Activated T-helper 2 cell treated with anti-CD3 and anti-CD28 coated beads, Interferon-gamma antibody, Interleukin-2, Interleukin-4, amounts not matched to agents 10 μg/mL and 5 μg/mL and 100 μg/mL, durations not matched to agents 14 hours and 24 hours and 36 hours (primary cell): ENCODE results near the gene SAMD3. TPM values are rescaled to one million over a fixed set of nuclear protein-coding genes. Genes with fewer than 3 reads are reported as not detected.
A peak's percentile ranks its signal among the peaks of the same experiment; 100 is the strongest.
"Not testable (repeated sequence)": the region's sequence is repeated elsewhere in the genome, so short reads cannot be mapped to it uniquely, and the experiment has no call there.

Experiments used
- DNase-seq: peaks from one replicate; pipeline ENCODE4 v3.0.0; 2021; ENCODE audit warnings: low spot score
- H3K27ac Mint-ChIP-seq: one replicate; pipeline ENCODE4 v1.8.0; 2021; ENCODE audit warnings: mixed read lengths
- H3K27me3 Mint-ChIP-seq: one replicate; pipeline ENCODE4 v1.8.0; 2021; ENCODE audit warnings: low read depth, mixed read lengths
- H3K36me3 Mint-ChIP-seq: one replicate; pipeline ENCODE4 v1.8.0; 2021; ENCODE audit warnings: low read depth, mixed read lengths
- H3K4me1 Mint-ChIP-seq: one replicate; pipeline ENCODE4 v1.8.0; 2021; ENCODE audit warnings: low read depth, mixed read lengths
- H3K4me3 Mint-ChIP-seq: one replicate; pipeline ENCODE4 v1.8.0; 2021; ENCODE audit warnings: low read depth, mild to moderate bottlenecking, moderate library complexity, mixed read lengths
- H3K9me3 Mint-ChIP-seq: one replicate; pipeline ENCODE4 v1.8.0; 2021; ENCODE audit warnings: mixed read lengths
- intact Hi-C: fragments of 100-400 bp; cut with micrococcal nuclease; formaldehyde crosslinking; loops from one replicate; pipeline ENCODE4 v1.15.1; 2023
- total RNA-seq: library from RNA; stranded (reverse); gene quantifications from 2 replicates; pipeline ENCODE4 v1.2.3, GENCODE V29; 2022

The SAMD3 gene
- total RNA-seq, 1 donor from 2014 or later = 3.2 TPM

GRCh38 chr6:130185658-130186057, 37.1 kb downstream of the SAMD3 start:
- peaks cover 40% of the 10 kb centered on the region for H3K4me1 Mint-ChIP-seq

GRCh38 chr6:130183271-130184222, 39.2 kb downstream of the SAMD3 start:
- peak overlapping the region; percentile 67 for H3K4me3 Mint-ChIP-seq
- peak overlapping the region; percentile 87 for H3K27ac Mint-ChIP-seq
- peaks cover 39% of the 10 kb centered on the region for H3K4me1 Mint-ChIP-seq

More at GRCh38 chr6:130185658-130186057, 37.1 kb downstream of the SAMD3 start:
- H3K4me3 Mint-ChIP-seq = no peak overlapping the region
- DNase-seq = no peak
- intact Hi-C loops = loop anchor here (5.0 kb wide), 1 partner anchor 37 kb away; the partner anchor contains the start of gene SAMD3
- H3K36me3 Mint-ChIP-seq = peaks cover 51% of the 10 kb centered on the region
- no peaks in the 10 kb centered on the region for H3K27me3 Mint-ChIP-seq
- H3K9me3 Mint-ChIP-seq = no peaks in the 10 kb centered on the region
- H3K27ac Mint-ChIP-seq = no peak overlapping the region

GRCh38 chr6:130182466-130182865, 40.3 kb downstream of the SAMD3 start:
- Mint-ChIP-seq H3K36me3 (peaks cover 47% of the 10 kb centered on the region), H3K27ac (no peak overlapping the region), H3K9me3 (no peaks in the 10 kb centered on the region), H3K4me3 (no peak overlapping the region), H3K4me1 (peaks cover 40% of the 10 kb centered on the region), H3K27me3 (no peaks in the 10 kb centered on the region)
- intact Hi-C loops = loop anchor here (2.0 kb wide), 1 partner anchor 50 kb away; no protein-coding TSS in a partner anchor
- DNase-seq = no peak

More at GRCh38 chr6:130183271-130184222, 39.2 kb downstream of the SAMD3 start:
- no peaks in the 10 kb centered on the region for H3K27me3 Mint-ChIP-seq
- peaks cover 42% of the 10 kb centered on the region for H3K36me3 Mint-ChIP-seq
- intact Hi-C loops = loop anchor here (2.0 kb wide), 1 partner anchor 51 kb away; no protein-coding TSS in a partner anchor
- DNase-seq = peak; percentile 39
- no peaks in the 10 kb centered on the region for H3K9me3 Mint-ChIP-seq

- no peak overlapping the region for H3K4me3 Mint-ChIP-seq
- H3K27me3 Mint-ChIP-seq = no peaks in the 10 kb centered on the region
- no peaks in the 10 kb centered on the region for H3K9me3 Mint-ChIP-seq
- H3K36me3 Mint-ChIP-seq = peaks cover 60% of the 10 kb centered on the region
- H3K4me1 Mint-ChIP-seq = peaks cover 27% of the 10 kb centered on the region
- intact Hi-C loops = no loop called here
- DNase-seq = no peak
- H3K27ac Mint-ChIP-seq = no peak overlapping the region
Measured at GRCh38 chr6:130178692-130179091, 44.1 kb downstream of the SAMD3 start.

GRCh38 chr6:130176378-130176777, 46.4 kb downstream of the SAMD3 start:
- peaks cover 22% of the 10 kb centered on the region for H3K4me1 Mint-ChIP-seq
- H3K36me3 Mint-ChIP-seq = peaks cover 67% of the 10 kb centered on the region
- no peaks in the 10 kb centered on the region for H3K27me3 Mint-ChIP-seq
- no peak overlapping the region for H3K27ac Mint-ChIP-seq
- H3K4me3 Mint-ChIP-seq = no peak overlapping the region
- peaks cover 20% of the 10 kb centered on the region for H3K9me3 Mint-ChIP-seq
- DNase-seq = no peak
- intact Hi-C loops = no loop called here

- peaks cover 34% of the 10 kb centered on the region for H3K9me3 Mint-ChIP-seq
- H3K36me3 Mint-ChIP-seq = peaks cover 60% of the 10 kb centered on the region
- DNase-seq, H3K4me3 Mint-ChIP-seq, H3K27ac Mint-ChIP-seq, H3K27me3 Mint-ChIP-seq, intact Hi-C loops: not testable (repeated sequence)
- H3K4me1 Mint-ChIP-seq = peaks cover 18% of the 10 kb centered on the region
Measured at GRCh38 chr6:130173377-130174004, 49.3 kb downstream of the SAMD3 start.

GRCh38 chr6:130170160-130170559, 52.6 kb downstream of the SAMD3 start:
- intact Hi-C loops, H3K27ac Mint-ChIP-seq, H3K4me3 Mint-ChIP-seq, DNase-seq, H3K27me3 Mint-ChIP-seq, H3K4me1 Mint-ChIP-seq: not testable (repeated sequence)
- H3K9me3 Mint-ChIP-seq = peaks cover 36% of the 10 kb centered on the region
- H3K36me3 Mint-ChIP-seq = peaks cover 49% of the 10 kb centered on the region

- Mint-ChIP-seq H3K9me3 (peaks cover 31% of the 10 kb centered on the region), H3K27ac (no peak overlapping the region), H3K27me3 (no peaks in the 10 kb centered on the region), H3K36me3 (peaks cover 41% of the 10 kb centered on the region), H3K4me1 (peaks cover 2% of the 10 kb centered on the region), H3K4me3 (no peak overlapping the region)
- intact Hi-C loops = no loop called here
- DNase-seq = no peak
Measured at GRCh38 chr6:130167655-130168054, 55.1 kb downstream of the SAMD3 start.

GRCh38 chr6:130164251-130164650, 58.5 kb downstream of the SAMD3 start:
- no peak overlapping the region for H3K4me3 Mint-ChIP-seq
- H3K4me1 Mint-ChIP-seq = peaks cover 2% of the 10 kb centered on the region
- H3K27me3 Mint-ChIP-seq = no peaks in the 10 kb centered on the region
- intact Hi-C loops = no loop called here
- peaks cover 8% of the 10 kb centered on the region for H3K9me3 Mint-ChIP-seq
- H3K27ac Mint-ChIP-seq = no peak overlapping the region
- H3K36me3 Mint-ChIP-seq = peaks cover 38% of the 10 kb centered on the region
- DNase-seq = no peak

GRCh38 chr6:130163266-130163665, 59.5 kb downstream of the SAMD3 start:
- Mint-ChIP-seq H3K9me3 (peaks cover 16% of the 10 kb centered on the region), H3K36me3 (peaks cover 46% of the 10 kb centered on the region), H3K27ac (no peak overlapping the region), H3K4me1 (peaks cover 2% of the 10 kb centered on the region), H3K4me3 (no peak overlapping the region), H3K27me3 (no peaks in the 10 kb centered on the region)
- DNase-seq = no peak
- intact Hi-C loops = no loop called here

GRCh38 chr6:130162421-130162820, 60.3 kb downstream of the SAMD3 start:
- H3K9me3 Mint-ChIP-seq = peaks cover 19% of the 10 kb centered on the region
- no peaks in the 10 kb centered on the region for H3K27me3 Mint-ChIP-seq
- no peak overlapping the region for H3K27ac Mint-ChIP-seq
- no peak for DNase-seq
- intact Hi-C loops = no loop called here
- H3K4me3 Mint-ChIP-seq = no peak overlapping the region
- H3K4me1 Mint-ChIP-seq = peaks cover 2% of the 10 kb centered on the region
- H3K36me3 Mint-ChIP-seq = peaks cover 52% of the 10 kb centered on the region

- Mint-ChIP-seq H3K4me1 (peaks cover 2% of the 10 kb centered on the region), H3K9me3 (peaks cover 19% of the 10 kb centered on the region), H3K27ac (no peak overlapping the region), H3K36me3 (peaks cover 50% of the 10 kb centered on the region), H3K4me3 (no peak overlapping the region), H3K27me3 (no peaks in the 10 kb centered on the region)
- intact Hi-C loops = no loop called here
- DNase-seq = no peak
Measured at GRCh38 chr6:130161683-130162404, 60.9 kb downstream of the SAMD3 start.
